SK-N-SH (cell line): ENCODE results near the gene LPCAT2. TPM values are rescaled to one million over a fixed set of nuclear protein-coding genes. Genes with fewer than 3 reads are reported as not detected.
A peak's percentile ranks its signal among the peaks of the same experiment; 100 is the strongest.

ENCODE experiments used
- CTCF ChIA-PET: fragments of 300-600, 350-600 bp; formaldehyde crosslinking; extraction: SDS; loops from one replicate; lab custom pipeline; 2021; lab: Yijun Ruan, JAX
- POLR2A ChIA-PET: fragments of 350-600 bp; sonication (Branson Sonifier 250); formaldehyde crosslinking; extraction: SDS; loops from one replicate; lab custom pipeline; 2020; ENCODE audit warnings: antibody characterized with exemption, inconsistent platforms; lab: Yijun Ruan, JAX
- DNase-seq: peaks from one replicate; pipeline ENCODE4 v3.0.0; 2012
- H2AFZ ChIP-seq: fragments of 200-600 bp; sonication (generic); 2 replicates; pipeline ENCODE4 v1.8.1; 2016; ENCODE audit warnings: antibody characterized with exemption, mild to moderate bottlenecking, low read depth
- H3F3A ChIP-seq: fragments of 200-600 bp; sonication (generic); replicated peaks from 2 replicates; pipeline ENCODE3; 2016; ENCODE audit warnings: antibody characterized with exemption, mild to moderate bottlenecking; ENCODE audit not compliant: insufficient read depth
- H3K27ac ChIP-seq, 2 experiments: fragments of 200-500 bp in 1 of 2; fragments of 200-600 bp in 1 of 2; sonication (Bioruptor generic) in 1 of 2; sonication (generic), shearing (Covaris generic) in 1 of 2; 2 replicates each; pipeline versions ENCODE4 v1.5.1 to v1.6.1; 2014 to 2016; ENCODE audit warnings: low read depth in 2 of 2, inconsistent platforms in 1 of 2, low read length in 1 of 2, mild to moderate bottlenecking in 1 of 2, mixed read lengths in 1 of 2
- H3K27me3 ChIP-seq: fragments of 200-600 bp; sonication (generic), shearing (Covaris generic); 2 replicates; pipeline ENCODE4 v1.6.1; 2016; ENCODE audit warnings: mixed run types; ENCODE audit not compliant: insufficient read depth
- H3K36me3 ChIP-seq, 2 experiments: fragments of 200-500 bp in 1 of 2; fragments of 200-600 bp in 1 of 2; sonication (Bioruptor generic) in 1 of 2; sonication (generic) in 1 of 2; replicated peaks in 1 of 2; 2 replicates each; pipeline versions ENCODE3 to v1.5.1; 2014 to 2016; ENCODE audit warnings: low read length in 1 of 2, mild to moderate bottlenecking in 1 of 2; ENCODE audit not compliant: insufficient read depth in 2 of 2, control insufficient read depth in 1 of 2
- H3K4me1 ChIP-seq, 2 experiments: fragments of 200-500 bp in 1 of 2; fragments of 200-600 bp in 1 of 2; sonication (Bioruptor generic) in 1 of 2; sonication (generic), shearing (Covaris generic) in 1 of 2; 2 replicates each; pipeline versions ENCODE4 v1.5.1 to v1.6.1; 2014 to 2016; ENCODE audit warnings: low read depth in 1 of 2, low read length in 1 of 2, mixed run types in 1 of 2; ENCODE audit not compliant: insufficient read depth in 2 of 2, control insufficient read depth in 1 of 2
- H3K4me2 ChIP-seq: fragments of 200-600 bp; sonication (generic), shearing (Covaris generic); 2 replicates; pipeline ENCODE4 v1.6.1; 2017; ENCODE audit warnings: mixed run types
- H3K4me3 ChIP-seq, 2 experiments: fragments of 200-500 bp in 1 of 2; fragments of 200-600 bp in 1 of 2; sonication (Bioruptor generic) in 1 of 2; sonication (generic), shearing (Covaris generic) in 1 of 2; 2 replicates each; pipeline versions ENCODE4 v1.5.1 to v1.8.1; 2014 to 2016; ENCODE audit warnings: low read depth in 2 of 2, inconsistent platforms in 1 of 2, low read length in 1 of 2, mild to moderate bottlenecking in 1 of 2, mixed read lengths in 1 of 2, moderate library complexity in 1 of 2
- H3K79me2 ChIP-seq: fragments of 200-600 bp; sonication (generic); 2 replicates; pipeline ENCODE4 v1.8.1; 2017; ENCODE audit warnings: mild to moderate bottlenecking; ENCODE audit not compliant: insufficient read depth
- H3K9ac ChIP-seq: fragments of 200-600 bp; sonication (generic); 2 replicates; pipeline ENCODE4 v1.6.1; 2017; ENCODE audit warnings: mixed run types
- H3K9me2 ChIP-seq: fragments of 200-600 bp; sonication (generic); 2 replicates; pipeline ENCODE4 v1.6.1; 2017; ENCODE audit warnings: mixed run types
- H3K9me3 ChIP-seq: fragments of 200-600 bp; sonication (generic); 2 replicates; pipeline ENCODE4 v1.6.1; 2017; ENCODE audit warnings: mixed run types, mild to moderate bottlenecking, moderate library complexity
- H4K20me1 ChIP-seq: fragments of 200-600 bp; sonication (generic); 2 replicates; pipeline ENCODE4 v1.6.1; 2017; ENCODE audit warnings: mild to moderate bottlenecking, mixed run types; ENCODE audit not compliant: insufficient read depth
- CHD2 ChIP-seq: fragments of 150-350 bp; IDR thresholded peaks from 2 replicates; pipeline ENCODE4 v1.6.1; 2018; ENCODE audit warnings: low read length; ENCODE audit not compliant: partially characterized antibody
- EP300 ChIP-seq, 2 experiments: IDR thresholded peaks; 2 replicates each; pipeline versions ENCODE4 v1.4.0 to v1.6.1; 2012; ENCODE audit warnings: borderline replicate concordance in 1 of 2, low read depth in 1 of 2, low read length in 1 of 2
- RAD21 ChIP-seq: IDR thresholded peaks from 2 replicates; pipeline ENCODE4 v1.6.1; 2012; ENCODE audit warnings: mild to moderate bottlenecking, low read length
- RCOR1 ChIP-seq: fragments of 150-350 bp; IDR thresholded peaks from 2 replicates; pipeline ENCODE4 v1.6.1; 2017; ENCODE audit warnings: antibody characterized with exemption, low read length
- RFX5 ChIP-seq: IDR thresholded peaks from 2 replicates; pipeline ENCODE4 v1.6.1; 2012; ENCODE audit warnings: mild to moderate bottlenecking, improper control_type of control experiment, low read length
- SMC3 ChIP-seq: IDR thresholded peaks from 2 replicates; pipeline ENCODE4 v1.6.1; 2012; ENCODE audit warnings: low read depth, low read length, improper control_type of control experiment
- WGBS: methylation state at CpG from one replicate; pipeline ENCODE4 v1.1.6; 2017; ENCODE audit warnings: low lambda C conversion rate; 5-methylcytosine and 5-hydroxymethylcytosine counted together
- polyA plus RNA-seq, 3 experiments: library from polyadenylated mRNA; depleted of rRNA; stranded (reverse); fragments of >200 nt; gene quantifications; 2 replicates each; pipeline ENCODE4 v1.2.3, GENCODE V29; 2012
- TF ChIP-seq, protein P1 (sequence below): IDR thresholded peaks from 2 replicates; pipeline ENCODE4 v1.6.1; 2012; ENCODE audit warnings: mild to moderate bottlenecking, low read depth, low read length, moderate library complexity
- TF ChIP-seq, protein P2 (sequence below): fragments of 150-350 bp; IDR thresholded peaks from 2 replicates; pipeline ENCODE4 v1.6.1; 2016; ENCODE audit warnings: mild to moderate bottlenecking, low read depth, low read length
- TF ChIP-seq, protein P3 (sequence below): fragments of 200-600 bp; sonication (generic); IDR thresholded peaks from 2 replicates; pipeline ENCODE4 v1.6.1; 2017; ENCODE audit warnings: antibody characterized with exemption, mild to moderate bottlenecking, moderate library complexity

LPCAT2 gene
- polyA plus RNA-seq, 1 of the 3 experiments (the other 2 are of a cell fraction): 9.1 TPM

DNA sequence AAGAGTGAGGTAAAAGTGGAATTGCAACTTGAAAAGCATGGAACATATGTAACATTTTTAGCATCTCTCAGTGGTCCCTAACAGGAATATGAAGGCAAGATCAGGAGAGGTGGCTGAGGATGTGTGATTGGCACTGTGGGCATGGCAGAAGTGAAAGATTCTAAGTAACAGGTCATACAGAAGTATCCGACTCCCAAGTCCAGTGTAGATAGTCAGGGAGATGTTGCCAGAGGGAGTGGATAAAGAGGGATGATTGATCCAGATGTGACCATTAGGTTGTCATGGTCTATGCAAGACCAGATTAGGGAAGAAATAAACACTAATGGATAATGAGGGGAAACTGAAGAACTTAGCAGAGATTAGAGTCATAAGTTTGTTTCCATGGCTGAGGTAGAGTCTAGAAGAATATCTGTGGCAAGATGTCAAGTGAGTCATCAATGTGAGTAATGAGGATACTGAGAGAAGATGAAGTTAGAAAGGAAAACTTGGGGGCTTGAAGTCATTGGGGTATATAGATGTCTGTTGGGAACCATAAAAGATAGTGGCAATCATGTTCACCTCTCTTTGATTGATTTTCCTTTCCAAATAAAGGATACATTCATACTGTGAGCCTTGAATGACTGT lies 33.7 kb downstream of the LPCAT2 start (continued):
- TF ChIP-seq, protein P1, sequence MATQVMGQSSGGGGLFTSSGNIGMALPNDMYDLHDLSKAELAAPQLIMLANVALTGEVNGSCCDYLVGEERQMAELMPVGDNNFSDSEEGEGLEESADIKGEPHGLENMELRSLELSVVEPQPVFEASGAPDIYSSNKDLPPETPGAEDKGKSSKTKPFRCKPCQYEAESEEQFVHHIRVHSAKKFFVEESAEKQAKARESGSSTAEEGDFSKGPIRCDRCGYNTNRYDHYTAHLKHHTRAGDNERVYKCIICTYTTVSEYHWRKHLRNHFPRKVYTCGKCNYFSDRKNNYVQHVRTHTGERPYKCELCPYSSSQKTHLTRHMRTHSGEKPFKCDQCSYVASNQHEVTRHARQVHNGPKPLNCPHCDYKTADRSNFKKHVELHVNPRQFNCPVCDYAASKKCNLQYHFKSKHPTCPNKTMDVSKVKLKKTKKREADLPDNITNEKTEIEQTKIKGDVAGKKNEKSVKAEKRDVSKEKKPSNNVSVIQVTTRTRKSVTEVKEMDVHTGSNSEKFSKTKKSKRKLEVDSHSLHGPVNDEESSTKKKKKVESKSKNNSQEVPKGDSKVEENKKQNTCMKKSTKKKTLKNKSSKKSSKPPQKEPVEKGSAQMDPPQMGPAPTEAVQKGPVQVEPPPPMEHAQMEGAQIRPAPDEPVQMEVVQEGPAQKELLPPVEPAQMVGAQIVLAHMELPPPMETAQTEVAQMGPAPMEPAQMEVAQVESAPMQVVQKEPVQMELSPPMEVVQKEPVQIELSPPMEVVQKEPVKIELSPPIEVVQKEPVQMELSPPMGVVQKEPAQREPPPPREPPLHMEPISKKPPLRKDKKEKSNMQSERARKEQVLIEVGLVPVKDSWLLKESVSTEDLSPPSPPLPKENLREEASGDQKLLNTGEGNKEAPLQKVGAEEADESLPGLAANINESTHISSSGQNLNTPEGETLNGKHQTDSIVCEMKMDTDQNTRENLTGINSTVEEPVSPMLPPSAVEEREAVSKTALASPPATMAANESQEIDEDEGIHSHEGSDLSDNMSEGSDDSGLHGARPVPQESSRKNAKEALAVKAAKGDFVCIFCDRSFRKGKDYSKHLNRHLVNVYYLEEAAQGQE: no peak
- TF ChIP-seq RFX5 (no peak), RCOR1 (no peak), CHD2 (no peak)
- TF ChIP-seq, protein P2, sequence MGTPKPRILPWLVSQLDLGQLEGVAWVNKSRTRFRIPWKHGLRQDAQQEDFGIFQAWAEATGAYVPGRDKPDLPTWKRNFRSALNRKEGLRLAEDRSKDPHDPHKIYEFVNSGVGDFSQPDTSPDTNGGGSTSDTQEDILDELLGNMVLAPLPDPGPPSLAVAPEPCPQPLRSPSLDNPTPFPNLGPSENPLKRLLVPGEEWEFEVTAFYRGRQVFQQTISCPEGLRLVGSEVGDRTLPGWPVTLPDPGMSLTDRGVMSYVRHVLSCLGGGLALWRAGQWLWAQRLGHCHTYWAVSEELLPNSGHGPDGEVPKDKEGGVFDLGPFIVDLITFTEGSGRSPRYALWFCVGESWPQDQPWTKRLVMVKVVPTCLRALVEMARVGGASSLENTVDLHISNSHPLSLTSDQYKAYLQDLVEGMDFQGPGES: no peak

DNA sequence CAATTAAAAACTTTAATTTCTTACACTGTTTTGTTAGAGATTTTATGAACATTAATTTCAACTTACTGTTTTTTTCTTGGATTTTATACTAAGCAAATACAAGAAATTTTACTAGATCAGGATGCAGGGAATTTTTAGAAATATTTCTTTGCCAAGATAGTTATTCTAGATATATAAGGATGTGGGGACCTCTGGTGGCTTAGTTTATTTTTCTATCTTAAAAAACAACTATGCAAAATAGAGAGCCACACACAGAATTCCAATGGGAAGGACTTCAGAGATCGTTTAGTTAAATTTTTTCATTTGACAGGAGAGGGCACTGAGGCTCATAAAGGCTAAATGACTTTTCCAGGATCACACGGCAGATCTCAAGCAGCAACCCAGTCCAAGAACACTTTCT lies 34.6 kb downstream of the LPCAT2 start:
- H3F3A ChIP-seq: peaks cover 26% of the 10 kb centered on the region
- H3K4me1 ChIP-seq: peaks cover 9 to 15% of the 10 kb centered on the region in 2 experiments; a peak in 3 of 4 replicates
- no peak overlapping the region for H3K4me2 ChIP-seq
- H3K9me3 ChIP-seq: no peaks in the 10 kb centered on the region
- no peaks in the 10 kb centered on the region for H3K79me2 ChIP-seq
- H4K20me1 ChIP-seq: no peaks in the 10 kb centered on the region
- DNase-seq: peak; percentile 16
- H3K27me3 ChIP-seq: no peaks in the 10 kb centered on the region
- peak overlapping the region; percentile 55 to 65; a peak in 2 of 4 replicates for H3K27ac ChIP-seq
- no peak overlapping the region for H2AFZ ChIP-seq
- ChIA-PET POLR2A (no interaction called here), CTCF (interaction anchor here (0.8 to 7.4 kb wide), 11 partner anchors 9 to 811 kb away, joined by 3 to 130 read pairs (median 4); no protein-coding TSS in a partner anchor)
- WGBS: 30% methylated on average over 2 of the region's 2 CpGs
- TF ChIP-seq RAD21: peak; percentile 74
- peak; percentile 51 for TF ChIP-seq SMC3
- TF ChIP-seq, protein P3, sequence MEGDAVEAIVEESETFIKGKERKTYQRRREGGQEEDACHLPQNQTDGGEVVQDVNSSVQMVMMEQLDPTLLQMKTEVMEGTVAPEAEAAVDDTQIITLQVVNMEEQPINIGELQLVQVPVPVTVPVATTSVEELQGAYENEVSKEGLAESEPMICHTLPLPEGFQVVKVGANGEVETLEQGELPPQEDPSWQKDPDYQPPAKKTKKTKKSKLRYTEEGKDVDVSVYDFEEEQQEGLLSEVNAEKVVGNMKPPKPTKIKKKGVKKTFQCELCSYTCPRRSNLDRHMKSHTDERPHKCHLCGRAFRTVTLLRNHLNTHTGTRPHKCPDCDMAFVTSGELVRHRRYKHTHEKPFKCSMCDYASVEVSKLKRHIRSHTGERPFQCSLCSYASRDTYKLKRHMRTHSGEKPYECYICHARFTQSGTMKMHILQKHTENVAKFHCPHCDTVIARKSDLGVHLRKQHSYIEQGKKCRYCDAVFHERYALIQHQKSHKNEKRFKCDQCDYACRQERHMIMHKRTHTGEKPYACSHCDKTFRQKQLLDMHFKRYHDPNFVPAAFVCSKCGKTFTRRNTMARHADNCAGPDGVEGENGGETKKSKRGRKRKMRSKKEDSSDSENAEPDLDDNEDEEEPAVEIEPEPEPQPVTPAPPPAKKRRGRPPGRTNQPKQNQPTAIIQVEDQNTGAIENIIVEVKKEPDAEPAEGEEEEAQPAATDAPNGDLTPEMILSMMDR: peak; percentile 65
- TF ChIP-seq EP300 (IDR thresholded peaks at IDR 0.05; ENCODE audit: borderline replicate concordance in 1 of 2, low read depth in 1 of 2, low read length in 1 of 2): no peak
- no peak overlapping the region for H3K4me3 ChIP-seq
- no peaks in the 10 kb centered on the region for H3K9me2 ChIP-seq
- no peak overlapping the region for H3K9ac ChIP-seq
- H3K36me3 ChIP-seq: peaks cover 71 to 72% of the 10 kb centered on the region in 2 experiments
